ENCODE results near the gene CCL4L2. TPM values are rescaled to one million over a fixed set of nuclear protein-coding genes. Genes with fewer than 3 reads are reported as not detected.
"Not testable (repeated sequence)": the region's sequence is repeated elsewhere in the genome, so short reads cannot be mapped to it uniquely, and the experiment has no call there.

The CCL4L2 gene
- polyA plus RNA-seq, 1 donor from 2014 or later: not detected

- Mint-ChIP-seq H3K27me3 (peaks cover 23% of the 10 kb centered on the region), H3K4me1 (peaks cover 0 to 10% (median 1%) of the 10 kb centered on the region in 3 donors)
- not testable (repeated sequence) for H3K4me3 Mint-ChIP-seq, H3K36me3 Mint-ChIP-seq, H3K9me3 Mint-ChIP-seq, H3K27ac Mint-ChIP-seq
Measured at GRCh38 chr17:36190549-36191330, 20.1 kb upstream of the CCL4L2 start.

DNA sequence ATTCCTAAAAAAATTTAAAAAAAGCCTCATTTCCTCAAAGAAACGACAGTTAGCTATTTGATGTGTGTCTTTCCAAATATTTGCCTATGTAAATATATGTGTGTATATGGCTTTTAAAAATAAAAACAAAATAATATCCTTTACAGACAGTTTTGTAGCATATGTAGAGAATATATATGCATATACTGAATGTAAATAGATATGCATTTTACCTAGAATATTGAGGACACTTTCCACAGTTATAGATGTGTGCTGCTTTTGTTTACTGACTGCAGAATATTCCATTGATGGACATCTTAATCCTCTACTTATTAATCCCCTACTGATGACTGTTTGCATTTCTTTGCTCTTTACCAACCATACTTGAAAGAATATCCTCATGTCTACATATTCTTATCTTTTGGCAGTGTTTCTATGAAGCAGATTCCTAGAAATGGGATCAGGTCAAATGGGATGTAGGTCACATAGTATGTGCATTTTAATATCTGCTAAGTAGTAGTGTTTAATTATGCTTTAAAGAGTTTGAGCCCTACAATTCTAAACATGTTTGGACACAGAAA, 17.6 kb upstream of the CCL4L2 start:
- Mint-ChIP-seq H3K27ac (no peak overlapping the region), H3K36me3 (no peaks in the 10 kb centered on the region), H3K4me1 (peaks cover 5 to 26% (median 12%) of the 10 kb centered on the region in 3 donors), H3K27me3 (peaks cover 23% of the 10 kb centered on the region), H3K9me3 (no peaks in the 10 kb centered on the region), H3K4me3 (no peak overlapping the region)

DNA sequence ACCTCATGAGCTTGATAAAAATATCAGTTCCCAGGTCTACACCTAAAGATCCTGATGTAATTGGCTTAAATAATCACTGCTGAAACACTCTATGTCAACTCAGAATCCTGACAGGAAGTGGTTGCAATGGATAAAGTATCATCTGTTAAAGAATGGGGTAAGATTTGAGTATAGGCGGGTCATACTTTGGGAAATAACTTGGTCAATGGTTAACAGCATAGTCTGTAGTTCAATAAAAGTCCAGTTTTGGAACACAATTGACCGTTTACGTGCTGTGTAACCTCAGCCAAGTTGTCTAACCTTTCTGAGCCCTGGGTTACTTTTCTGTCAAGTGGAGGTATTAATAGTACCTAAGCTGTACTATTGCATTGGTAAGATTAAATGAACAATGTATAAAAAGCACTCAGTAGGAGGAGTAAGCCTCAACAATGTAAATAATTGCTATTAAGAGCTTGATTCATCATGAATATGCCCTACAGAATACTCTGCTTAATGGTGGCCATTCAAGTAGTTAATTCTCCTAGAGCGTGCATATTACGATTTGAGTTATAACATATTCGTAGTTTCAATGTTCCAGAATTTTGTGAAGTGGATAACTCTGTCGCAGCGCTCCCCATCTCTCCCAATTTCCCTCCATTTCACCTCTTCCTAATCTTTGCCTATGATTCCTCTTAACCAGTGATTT, 16.6 kb upstream of the CCL4L2 start:
- Mint-ChIP-seq H3K27me3 (peaks cover 22% of the 10 kb centered on the region), H3K4me1 (peaks cover 5 to 26% (median 12%) of the 10 kb centered on the region in 3 donors)
- not testable (repeated sequence) for H3K9me3 Mint-ChIP-seq, H3K4me3 Mint-ChIP-seq, H3K27ac Mint-ChIP-seq, H3K36me3 Mint-ChIP-seq

- H3K36me3 Mint-ChIP-seq, H3K9me3 Mint-ChIP-seq, H3K27ac Mint-ChIP-seq, H3K4me3 Mint-ChIP-seq: not testable (repeated sequence)
- H3K27me3 Mint-ChIP-seq: peaks cover 22% of the 10 kb centered on the region
- peaks cover 5 to 26% (median 12%) of the 10 kb centered on the region in 3 donors for H3K4me1 Mint-ChIP-seq
Measured at GRCh38 chr17:36194832-36195433, 15.9 kb upstream of the CCL4L2 start.

- H3K9me3 Mint-ChIP-seq: no peaks in the 10 kb centered on the region
- no peak overlapping the region for H3K27ac Mint-ChIP-seq
- peaks cover 5 to 26% (median 12%) of the 10 kb centered on the region in 3 donors for H3K4me1 Mint-ChIP-seq
- no peaks in the 10 kb centered on the region for H3K36me3 Mint-ChIP-seq
- peaks cover 25% of the 10 kb centered on the region for H3K27me3 Mint-ChIP-seq
- peak overlapping the region in 1 of 4 donors; percentile 87 for H3K4me3 Mint-ChIP-seq
Measured at GRCh38 chr17:36195434-36196130, 15.3 kb upstream of the CCL4L2 start.

- Mint-ChIP-seq H3K36me3 (peaks cover 2% of the 10 kb centered on the region), H3K4me1 (peaks cover 5 to 26% (median 12%) of the 10 kb centered on the region in 3 donors), H3K27ac (no peak overlapping the region), H3K9me3 (no peaks in the 10 kb centered on the region), H3K27me3 (peaks cover 23% of the 10 kb centered on the region), H3K4me3 (peak overlapping the region in 2 of 4 donors; percentile 81 to 87)
Measured at GRCh38 chr17:36196131-36196486, 14.8 kb upstream of the CCL4L2 start.

DNA sequence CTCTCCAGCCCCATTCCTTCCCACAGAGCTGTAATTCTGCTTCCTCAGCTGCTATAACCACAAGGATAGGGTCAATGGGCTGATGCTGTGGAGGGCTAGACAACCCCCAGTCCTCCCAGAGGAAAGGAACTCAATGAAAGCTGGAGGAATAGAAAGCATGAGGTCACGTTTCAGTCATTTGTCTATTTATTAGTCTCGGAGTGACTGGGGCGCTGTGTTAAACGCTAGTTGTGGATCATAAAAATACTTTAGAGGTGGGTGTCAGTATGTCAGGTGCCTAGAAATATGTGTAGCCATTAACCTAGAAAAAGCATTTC, 13.5 kb upstream of the CCL4L2 start:
- no peak overlapping the region for H3K27ac Mint-ChIP-seq
- no peaks in the 10 kb centered on the region for H3K9me3 Mint-ChIP-seq
- H3K27me3 Mint-ChIP-seq: peaks cover 30% of the 10 kb centered on the region
- H3K4me3 Mint-ChIP-seq: peak overlapping the region in 2 of 4 donors; percentile 63 to 87
- peaks cover 2% of the 10 kb centered on the region for H3K36me3 Mint-ChIP-seq
- H3K4me1 Mint-ChIP-seq: peaks cover 5 to 24% (median 10%) of the 10 kb centered on the region in 3 donors

GRCh38 chr17:36198831-36199465, 11.9 kb upstream of the CCL4L2 start:
- no peak overlapping the region for H3K27ac Mint-ChIP-seq
- H3K27me3 Mint-ChIP-seq: peaks cover 34% of the 10 kb centered on the region
- peaks cover 9 to 24% (median 13%) of the 10 kb centered on the region in 3 donors for H3K4me1 Mint-ChIP-seq
- no peak overlapping the region for H3K4me3 Mint-ChIP-seq
- H3K36me3 Mint-ChIP-seq: peaks cover 2% of the 10 kb centered on the region
- H3K9me3 Mint-ChIP-seq: no peaks in the 10 kb centered on the region

DNA sequence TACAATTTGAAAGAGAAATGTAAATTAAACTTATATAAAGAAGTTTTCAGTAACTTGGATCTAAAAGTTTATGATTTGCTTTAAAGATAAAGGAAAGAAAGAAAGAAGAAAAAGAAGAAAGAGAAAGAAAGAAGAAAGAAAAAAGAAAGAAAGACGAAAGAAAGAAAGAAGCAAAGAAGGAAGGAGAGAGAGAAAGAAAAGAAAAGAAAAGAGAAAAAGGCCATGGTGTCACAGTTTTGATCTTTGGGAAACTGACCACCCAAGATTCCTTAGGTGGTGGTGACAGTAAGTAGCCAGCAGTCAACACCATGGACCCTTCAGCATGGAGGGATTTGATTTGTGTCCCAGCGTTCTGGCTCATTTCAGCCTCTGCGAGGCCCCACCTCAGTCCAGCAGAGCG, 9.8 kb upstream of the CCL4L2 start:
- Mint-ChIP-seq H3K4me1 (peaks cover 9 to 23% (median 13%) of the 10 kb centered on the region in 3 donors), H3K27me3 (peaks cover 35% of the 10 kb centered on the region)
- H3K4me3 Mint-ChIP-seq, H3K36me3 Mint-ChIP-seq, H3K9me3 Mint-ChIP-seq, H3K27ac Mint-ChIP-seq: not testable (repeated sequence)

DNA sequence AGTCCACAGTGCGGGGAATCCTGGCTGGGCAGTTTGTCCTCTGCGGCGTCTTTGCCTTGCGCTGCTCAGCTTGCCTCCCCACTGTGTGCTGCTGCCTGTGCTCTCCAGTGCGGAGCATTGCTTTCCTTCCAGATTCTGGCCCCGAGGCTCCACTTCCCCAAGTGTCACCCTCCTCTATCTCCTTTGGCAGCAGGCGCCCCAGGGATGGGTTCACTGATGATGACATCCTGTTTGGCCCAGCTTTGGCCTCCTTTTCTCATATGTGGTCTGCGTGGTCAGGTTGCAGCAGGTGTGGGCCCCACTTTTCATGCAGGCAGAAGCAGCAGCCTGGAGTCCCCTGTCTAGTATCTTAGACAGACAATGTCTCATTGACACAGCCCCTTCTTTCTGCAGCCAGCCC, 9.4 kb upstream of the CCL4L2 start:
- H3K36me3 Mint-ChIP-seq, H3K27ac Mint-ChIP-seq, H3K9me3 Mint-ChIP-seq, H3K4me3 Mint-ChIP-seq: not testable (repeated sequence)
- Mint-ChIP-seq H3K4me1 (peaks cover 8 to 21% (median 11%) of the 10 kb centered on the region in 3 donors), H3K27me3 (peaks cover 35% of the 10 kb centered on the region)

GRCh38 chr17:36203335-36203734, 7.5 kb upstream of the CCL4L2 start:
- peaks cover 10 to 19% (median 14%) of the 10 kb centered on the region in 3 donors for H3K4me1 Mint-ChIP-seq
- no peak overlapping the region for H3K4me3 Mint-ChIP-seq
- H3K27ac Mint-ChIP-seq: no peak overlapping the region
- H3K9me3 Mint-ChIP-seq: no peaks in the 10 kb centered on the region
- peaks cover 42% of the 10 kb centered on the region for H3K27me3 Mint-ChIP-seq
- peaks cover 4% of the 10 kb centered on the region for H3K36me3 Mint-ChIP-seq

DNA sequence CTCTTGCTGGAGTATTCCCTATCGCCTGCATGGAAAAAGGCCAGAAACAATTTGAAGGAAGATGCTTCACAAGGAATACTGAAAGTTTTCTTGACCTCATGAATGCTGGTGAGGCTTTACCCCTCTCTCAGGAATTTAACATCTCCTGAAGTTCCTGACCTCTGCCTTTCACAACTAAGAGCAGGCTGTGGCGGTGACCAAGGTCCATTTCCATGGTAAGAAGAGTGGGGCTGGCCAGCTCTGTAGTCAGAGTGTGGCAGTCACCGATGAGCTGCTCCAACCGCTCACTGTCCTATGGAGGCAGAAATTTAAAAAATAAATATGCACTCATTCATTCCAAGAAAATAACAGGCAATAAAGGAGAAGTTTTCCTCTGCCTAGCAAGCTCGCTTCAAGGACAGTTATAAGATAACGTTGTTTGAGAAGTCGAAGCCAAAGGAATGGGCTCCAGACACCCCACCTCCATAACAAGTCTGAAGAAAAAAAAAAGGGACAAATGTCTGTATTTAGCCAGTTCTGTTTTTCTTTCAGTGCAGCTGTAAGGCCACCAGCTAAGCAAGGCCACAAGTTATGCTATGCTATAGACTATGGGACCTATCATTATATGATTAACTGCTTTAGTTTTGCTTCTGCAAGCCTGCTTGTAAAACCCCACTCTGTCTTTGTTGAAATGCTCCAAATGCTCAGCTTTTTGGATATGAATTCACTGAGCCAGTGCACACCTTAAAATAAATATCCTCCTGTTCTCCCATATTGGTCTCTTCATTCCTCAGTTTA, 6.0 kb upstream of the CCL4L2 start:
- H3K27ac Mint-ChIP-seq: no peak overlapping the region
- H3K27me3 Mint-ChIP-seq: peaks cover 39% of the 10 kb centered on the region
- peaks cover 10 to 18% (median 18%) of the 10 kb centered on the region in 3 donors for H3K4me1 Mint-ChIP-seq
- H3K9me3 Mint-ChIP-seq: no peaks in the 10 kb centered on the region
- H3K4me3 Mint-ChIP-seq: no peak overlapping the region
- H3K36me3 Mint-ChIP-seq: peaks cover 4% of the 10 kb centered on the region

DNA sequence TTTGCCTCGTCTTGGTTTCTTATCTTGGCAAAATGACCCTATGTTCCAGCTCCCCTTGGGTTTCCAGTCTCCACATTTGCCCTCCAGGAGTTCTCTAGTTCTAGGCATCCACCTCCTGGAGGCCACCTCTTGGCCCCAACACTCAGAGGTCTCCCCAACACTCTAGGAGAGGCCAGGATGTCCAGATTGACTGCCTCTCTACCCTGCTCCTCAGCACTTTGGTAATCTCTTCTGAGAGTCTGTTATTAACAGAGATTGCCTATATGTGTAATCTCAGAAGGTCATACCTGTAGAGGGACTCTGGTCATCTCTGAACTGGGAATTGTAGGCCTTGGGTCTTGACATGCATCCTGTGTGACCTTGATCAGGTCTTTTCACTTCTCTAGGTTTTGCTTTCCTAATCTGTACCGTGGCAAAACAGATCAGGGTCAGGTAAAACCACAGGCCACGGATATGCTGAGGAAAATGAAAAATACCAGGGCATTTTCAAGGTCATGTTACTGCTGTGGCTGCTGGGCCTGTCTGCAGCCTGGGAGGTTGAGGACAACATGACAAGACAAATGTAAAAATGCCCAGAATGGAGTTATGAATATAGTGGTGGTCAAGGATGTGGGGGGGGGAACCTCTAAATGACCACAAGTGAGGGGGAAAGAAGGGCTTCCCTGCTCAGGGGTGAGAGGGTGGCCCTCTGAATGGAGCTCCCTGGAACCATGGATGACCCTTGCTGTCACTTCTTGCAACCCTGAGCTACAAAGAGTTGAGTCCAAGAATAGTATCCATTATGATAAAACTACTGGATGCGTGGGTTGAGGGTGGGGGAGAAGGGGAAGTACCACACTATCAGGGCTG, 5.0 kb upstream of the CCL4L2 start:
- H3K27ac Mint-ChIP-seq: no peak overlapping the region
- no peaks in the 10 kb centered on the region for H3K9me3 Mint-ChIP-seq
- H3K27me3 Mint-ChIP-seq: peaks cover 39% of the 10 kb centered on the region
- H3K4me1 Mint-ChIP-seq: peaks cover 20 to 27% (median 27%) of the 10 kb centered on the region in 3 donors
- H3K4me3 Mint-ChIP-seq: no peak overlapping the region
- H3K36me3 Mint-ChIP-seq: peaks cover 4% of the 10 kb centered on the region
